ENCODE measurements around the gene HNRNPR.
"Not testable (repeated sequence)": the region's sequence is repeated elsewhere in the genome, so short reads cannot be mapped to it uniquely, and the experiment has no call there.

HNRNPR gene

GRCh38 chr1:23325393-23325792 is 18.7 kb downstream of the HNRNPR start:
- no peak for DNase-seq (ENCODE audit: low spot score)

GRCh38 chr1:23322770-23323169 is 21.3 kb downstream of the HNRNPR start:
- no peak for DNase-seq (ENCODE audit: low spot score)

DNA sequence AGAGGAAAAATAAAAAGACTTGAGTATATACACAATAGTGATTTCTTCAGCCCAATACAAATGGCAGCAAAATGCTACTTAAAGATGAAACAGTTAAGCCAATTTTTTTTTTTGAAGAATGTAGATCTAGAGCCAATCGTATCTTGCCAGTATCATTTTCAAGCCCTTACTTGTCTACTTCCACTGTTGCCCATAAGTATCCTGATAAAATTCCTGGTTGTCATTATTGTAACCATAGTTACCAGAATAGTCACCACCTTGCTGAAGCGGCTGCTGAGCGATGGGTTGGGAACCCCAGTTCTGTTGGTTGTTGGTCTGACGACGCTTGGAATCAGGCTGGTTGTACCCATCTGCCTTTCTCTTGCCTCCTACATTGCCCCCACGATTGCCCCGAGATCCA is 33.8 kb downstream of the HNRNPR start:
- DNase-seq (ENCODE audit: low spot score): not testable (repeated sequence)

DNA sequence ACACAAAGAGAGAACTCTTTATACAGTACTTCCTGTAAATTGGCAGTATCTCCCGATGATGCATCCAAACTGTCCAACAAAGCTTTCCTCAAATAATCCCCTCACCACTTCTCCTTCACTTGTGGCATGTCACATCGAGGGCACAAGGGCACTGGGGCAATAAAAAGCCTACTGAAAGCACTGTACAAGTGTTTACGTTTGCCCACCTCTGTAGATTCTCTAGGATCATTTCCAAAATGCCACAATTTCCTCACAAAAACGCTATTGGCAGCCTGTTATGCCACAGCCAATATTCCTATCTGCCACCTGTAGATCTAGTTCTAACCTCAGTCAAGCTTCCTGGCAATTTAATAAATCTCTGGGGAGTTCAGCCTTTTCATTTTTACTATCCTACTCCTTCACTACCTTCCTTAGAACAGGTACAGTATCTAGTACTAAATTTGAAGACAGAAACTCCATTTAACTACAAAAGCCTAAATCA is 39.9 kb downstream of the HNRNPR start:
- DNase-seq (ENCODE audit: low spot score): no peak

- DNase-seq (ENCODE audit: low spot score): no peak
These were observed 40.6 kb downstream of the HNRNPR start for GRCh38 chr1:23303524-23303923.

GRCh38 chr1:23296931-23297330 is 47.2 kb downstream of the HNRNPR start:
- DNase-seq (ENCODE audit: low spot score): no peak

DNA sequence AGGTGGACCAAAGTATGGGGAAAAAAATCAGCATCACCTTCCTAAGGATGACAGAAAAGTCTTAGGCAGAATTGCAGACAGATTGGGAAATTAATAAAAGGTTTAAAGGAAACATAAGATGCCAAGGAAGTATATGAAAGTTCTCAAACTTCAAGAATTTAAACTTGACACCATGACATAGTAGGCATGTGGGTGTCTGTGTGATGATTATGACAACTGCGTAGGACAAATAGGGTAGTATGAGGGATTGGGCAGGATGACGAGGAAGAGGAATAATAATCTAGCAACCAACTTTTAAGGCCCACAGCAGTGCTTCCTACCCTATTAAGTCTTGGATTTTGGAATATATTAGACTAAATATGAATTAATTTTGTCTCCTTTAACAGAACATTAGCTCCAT is 52.4 kb downstream of the HNRNPR start:
- DNase-seq (ENCODE audit: low spot score): no peak

- DNase-seq (ENCODE audit: low spot score): no peak
These were observed 53.1 kb downstream of the HNRNPR start for GRCh38 chr1:23290836-23291565.

GRCh38 chr1:23288671-23289070 is 55.4 kb downstream of the HNRNPR start:
- DNase-seq (ENCODE audit: low spot score): no peak

DNA sequence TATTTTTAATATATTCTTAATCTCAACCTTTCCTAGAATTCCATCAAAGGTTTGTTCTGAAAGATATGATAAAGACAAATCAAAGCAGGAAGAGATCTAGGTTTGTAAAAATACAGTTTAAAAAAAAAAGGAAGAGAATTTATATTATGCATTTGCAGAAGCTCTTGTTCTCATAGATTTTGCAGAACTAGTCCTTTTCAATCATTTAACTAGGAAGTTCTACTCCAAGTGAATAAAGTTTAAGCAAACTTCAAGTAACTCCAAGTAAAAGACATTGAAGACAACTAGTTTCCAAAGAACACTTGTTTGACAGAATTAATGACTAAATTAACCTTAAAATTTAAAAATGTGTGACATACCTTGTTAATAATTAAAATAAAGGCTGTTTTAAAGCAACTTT is 55.9 kb downstream of the HNRNPR start:
- no peak for DNase-seq (ENCODE audit: low spot score)

- no peak for DNase-seq (ENCODE audit: low spot score)
These were observed 57.7 kb downstream of the HNRNPR start for GRCh38 chr1:23286401-23286800.

DNA sequence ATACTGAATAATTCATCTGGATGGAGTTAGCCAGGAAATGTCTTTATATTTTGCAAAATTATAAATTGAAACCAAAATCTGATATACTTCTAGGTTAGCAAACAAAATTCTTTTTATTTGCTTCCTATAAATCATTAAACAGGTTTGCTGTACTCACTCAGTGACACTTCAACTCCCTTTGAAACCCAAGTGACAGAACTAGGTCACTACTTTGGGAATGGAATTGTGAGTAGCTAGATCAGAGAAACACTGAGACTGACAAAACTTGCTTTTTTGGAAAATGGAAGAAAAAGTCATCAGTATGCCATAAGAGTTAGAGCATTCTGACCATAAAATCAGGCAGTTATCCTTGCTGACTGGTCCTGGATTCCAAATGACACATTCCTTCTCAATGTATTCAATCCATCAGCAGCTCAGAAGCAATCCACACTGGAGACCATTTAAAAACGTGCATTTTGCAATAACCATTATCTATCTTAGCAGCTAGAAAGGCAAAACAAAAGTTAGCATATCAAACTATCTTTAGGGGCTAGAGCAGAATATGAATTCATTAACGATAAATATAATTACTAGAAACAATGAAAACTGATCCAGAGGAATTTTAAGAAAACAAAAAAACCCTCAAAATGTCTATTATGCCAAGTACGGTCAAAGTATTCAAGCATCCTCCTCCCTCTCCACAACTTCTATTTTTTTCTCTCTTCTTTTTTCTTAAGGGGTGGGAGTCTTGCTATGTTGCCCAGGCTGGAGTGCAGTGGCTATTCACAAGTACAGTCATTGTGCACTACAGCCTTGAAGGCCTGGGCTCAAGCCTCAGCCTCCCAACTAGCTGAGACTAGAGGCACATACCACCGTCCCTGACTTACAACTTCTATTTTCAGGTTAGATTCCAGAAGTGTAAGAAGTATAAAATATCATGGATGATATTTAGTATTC is 60.1 kb downstream of the HNRNPR start:
- no peak for DNase-seq (ENCODE audit: low spot score)

DNA sequence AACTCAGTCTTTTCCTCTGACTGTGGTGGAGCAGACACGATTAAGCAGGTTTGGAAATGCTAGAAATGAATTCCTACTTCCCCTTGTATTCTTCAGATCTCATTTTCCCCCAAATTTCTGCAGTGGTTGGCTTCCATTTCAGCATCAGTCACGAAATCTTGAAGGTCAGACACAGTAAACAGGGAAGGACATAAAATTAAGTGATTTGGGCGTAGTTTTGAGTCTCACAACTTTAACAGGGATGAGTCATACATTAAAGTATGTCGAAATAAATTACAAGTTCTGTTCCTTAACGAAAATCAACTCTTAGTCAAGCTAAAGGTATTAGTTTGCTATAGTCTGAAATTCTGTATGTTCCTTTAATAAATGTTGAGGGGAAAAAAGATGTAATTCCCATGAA is 61.1 kb downstream of the HNRNPR start:
- DNase-seq (ENCODE audit: low spot score): no peak

- no peak for DNase-seq (ENCODE audit: low spot score)
These were observed 65.4 kb downstream of the HNRNPR start for GRCh38 chr1:23278717-23279116.

GRCh38 chr1:23276531-23276930 is 67.6 kb downstream of the HNRNPR start:
- DNase-seq (ENCODE audit: low spot score): no peak

DNA sequence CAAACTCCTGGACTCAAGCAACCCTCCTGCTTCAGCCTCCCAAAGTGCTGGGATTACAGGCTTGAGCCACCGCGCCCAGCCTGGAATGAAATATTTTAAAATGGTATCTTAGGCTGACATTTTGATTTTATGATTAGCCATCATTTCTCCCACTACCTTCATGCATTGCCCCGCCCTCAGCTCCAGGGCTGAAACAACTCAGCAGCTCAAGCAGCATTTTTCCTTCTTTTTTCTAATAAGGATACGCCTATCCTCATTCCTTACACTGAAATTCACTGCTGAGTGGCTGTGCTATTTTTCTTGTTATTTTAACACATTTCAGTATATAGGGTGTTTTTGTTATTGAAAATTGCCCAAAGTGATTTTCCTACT is 70.0 kb downstream of the HNRNPR start:
- DNase-seq (ENCODE audit: low spot score): no peak

GRCh38 chr1:23273450-23274133 is 70.5 kb downstream of the HNRNPR start:
- peak; percentile 35 for DNase-seq (ENCODE audit: low spot score)

DNA sequence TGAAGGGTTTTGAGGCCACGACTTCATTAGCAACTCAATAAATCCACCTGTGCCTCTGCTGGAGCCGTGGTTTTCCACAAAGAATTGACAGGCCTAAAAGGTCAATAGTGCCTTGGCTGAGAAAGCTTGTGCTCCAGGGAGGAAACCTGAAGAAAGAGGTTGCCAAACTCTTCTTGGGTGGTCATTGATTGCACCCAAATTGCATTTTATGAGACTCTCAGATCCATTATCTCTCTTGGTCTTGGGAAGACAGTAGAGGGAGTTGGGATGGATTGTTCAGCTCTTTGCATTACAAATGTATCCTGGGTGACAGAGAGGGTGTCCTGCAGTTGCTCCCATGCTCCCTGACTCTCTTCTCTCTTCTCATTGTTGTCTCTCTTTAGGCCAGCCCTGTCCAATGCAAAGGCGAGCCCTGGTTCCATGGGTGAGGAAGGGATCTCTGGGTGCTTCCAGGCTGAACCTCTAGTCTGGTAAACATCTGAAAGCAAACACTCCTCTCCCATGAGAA is 80.7 kb downstream of the HNRNPR start:
- no peak for DNase-seq (ENCODE audit: low spot score)

DNA sequence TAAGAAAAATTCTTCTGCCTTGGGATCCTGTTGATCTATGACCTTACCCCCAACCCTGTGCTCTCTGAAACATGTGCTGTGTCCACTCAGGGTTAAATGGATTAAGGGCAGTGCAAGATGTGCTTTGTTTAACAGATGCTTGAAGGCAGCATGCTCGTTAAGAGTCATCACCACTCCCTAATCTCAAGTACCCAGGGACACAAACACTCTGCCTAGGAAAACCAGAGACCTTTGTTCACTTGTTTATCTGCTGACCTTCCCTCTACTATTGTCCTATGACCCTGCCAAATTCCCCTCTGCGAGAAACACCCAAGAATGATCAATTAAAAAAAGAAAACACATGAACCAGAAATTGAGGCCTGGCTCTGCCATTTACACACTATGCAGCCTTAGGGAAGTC is 86.0 kb downstream of the HNRNPR start:
- DNase-seq (ENCODE audit: low spot score): not testable (repeated sequence)

- DNase-seq (ENCODE audit: low spot score): not testable (repeated sequence)
These were observed 86.7 kb downstream of the HNRNPR start for GRCh38 chr1:23257371-23257770.

All from RKO (cell line).